Measurements from ENCODE around the gene ACADS.

DNA sequence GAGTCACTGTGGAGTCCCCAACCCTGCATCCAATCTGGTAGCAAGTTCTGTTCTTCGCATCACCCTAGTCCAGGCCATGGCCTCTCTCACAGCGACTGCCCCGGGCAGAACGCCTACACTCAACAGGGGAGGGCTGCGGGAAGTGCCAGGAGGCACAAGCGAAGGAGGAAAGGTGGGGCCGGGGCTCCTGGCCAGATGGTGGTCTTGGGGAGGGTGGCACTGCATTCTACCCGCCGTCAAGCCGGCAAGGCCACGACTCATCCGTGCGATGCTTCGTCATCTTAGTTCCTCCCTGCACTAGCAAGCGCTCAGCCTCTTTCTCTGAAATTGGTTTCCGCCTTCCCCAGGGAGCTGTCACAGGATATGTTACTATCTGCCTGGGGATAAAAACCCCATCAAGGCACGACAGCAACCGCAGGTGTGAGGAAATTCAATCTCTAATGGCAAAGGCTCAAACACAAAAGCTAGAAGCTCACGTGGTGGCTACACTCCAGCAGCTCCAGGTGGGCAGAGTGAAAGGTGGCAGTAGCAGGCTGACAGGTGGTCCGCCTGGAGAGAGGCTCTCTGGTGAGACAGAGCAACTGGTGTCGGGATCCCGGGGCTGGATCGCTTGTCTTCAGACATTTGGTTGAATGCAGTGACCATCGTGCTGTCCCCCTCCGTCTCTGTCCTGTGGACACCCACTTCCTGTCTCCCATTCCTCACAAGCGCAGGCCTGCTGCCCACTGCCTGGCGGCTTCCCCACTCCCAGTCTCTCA is 34.1 kb downstream of the ACADS start:
- TF ChIP-seq CTCF (IDR thresholded peaks at IDR 0.05; ENCODE audit: low read depth, low read length) (no peak), EZH2phosphoT487 (IDR thresholded peaks at IDR 0.05; ENCODE audit: low read depth) (no peak)
